Measurements from ENCODE around the gene BANP.

DNA sequence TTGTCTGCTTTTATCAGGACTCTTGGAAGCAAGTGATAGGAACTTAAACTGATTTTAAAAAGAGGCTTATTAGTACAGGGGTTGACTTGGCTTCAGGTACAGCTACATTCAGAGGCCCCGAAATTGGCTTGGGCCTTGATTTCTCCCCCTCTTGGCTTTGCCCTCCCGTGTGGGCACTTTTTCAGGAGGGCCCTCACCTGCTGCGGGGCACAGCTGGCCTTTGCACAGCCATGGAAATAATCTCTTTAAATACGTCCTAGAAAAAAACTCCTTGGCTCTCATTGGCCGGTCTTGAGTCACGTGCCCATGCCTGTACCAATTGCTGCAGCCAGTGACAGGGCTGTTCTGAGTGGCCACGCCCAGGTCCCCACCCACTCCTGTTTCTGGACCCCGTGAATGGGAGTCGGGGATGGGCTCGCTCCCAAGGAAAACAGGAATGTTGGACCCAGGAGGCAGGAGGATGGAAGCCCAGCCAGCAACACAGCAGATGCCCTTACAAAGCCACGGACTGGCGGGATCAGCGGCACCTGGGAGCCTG, 29.9 kb upstream of the BANP start:
- TF ChIP-seq, protein P1, sequence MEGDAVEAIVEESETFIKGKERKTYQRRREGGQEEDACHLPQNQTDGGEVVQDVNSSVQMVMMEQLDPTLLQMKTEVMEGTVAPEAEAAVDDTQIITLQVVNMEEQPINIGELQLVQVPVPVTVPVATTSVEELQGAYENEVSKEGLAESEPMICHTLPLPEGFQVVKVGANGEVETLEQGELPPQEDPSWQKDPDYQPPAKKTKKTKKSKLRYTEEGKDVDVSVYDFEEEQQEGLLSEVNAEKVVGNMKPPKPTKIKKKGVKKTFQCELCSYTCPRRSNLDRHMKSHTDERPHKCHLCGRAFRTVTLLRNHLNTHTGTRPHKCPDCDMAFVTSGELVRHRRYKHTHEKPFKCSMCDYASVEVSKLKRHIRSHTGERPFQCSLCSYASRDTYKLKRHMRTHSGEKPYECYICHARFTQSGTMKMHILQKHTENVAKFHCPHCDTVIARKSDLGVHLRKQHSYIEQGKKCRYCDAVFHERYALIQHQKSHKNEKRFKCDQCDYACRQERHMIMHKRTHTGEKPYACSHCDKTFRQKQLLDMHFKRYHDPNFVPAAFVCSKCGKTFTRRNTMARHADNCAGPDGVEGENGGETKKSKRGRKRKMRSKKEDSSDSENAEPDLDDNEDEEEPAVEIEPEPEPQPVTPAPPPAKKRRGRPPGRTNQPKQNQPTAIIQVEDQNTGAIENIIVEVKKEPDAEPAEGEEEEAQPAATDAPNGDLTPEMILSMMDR (IDR thresholded peaks at IDR 0.05; ENCODE audit: extremely low read depth in 1 of 2, insufficient read depth in 1 of 2, low read depth in 1 of 2, low read length in 2 of 2): no peak
- TF ChIP-seq EZH2 (IDR thresholded peaks at IDR 0.05; ENCODE audit: borderline replicate concordance, low read depth, low read length, severe bottlenecking) (no peak), MYC (IDR thresholded peaks at IDR 0.05; ENCODE audit: low read depth, low read length) (no peak)
- TF ChIP-seq, protein P2, sequence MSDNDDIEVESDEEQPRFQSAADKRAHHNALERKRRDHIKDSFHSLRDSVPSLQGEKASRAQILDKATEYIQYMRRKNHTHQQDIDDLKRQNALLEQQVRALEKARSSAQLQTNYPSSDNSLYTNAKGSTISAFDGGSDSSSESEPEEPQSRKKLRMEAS (IDR thresholded peaks at IDR 0.05; ENCODE audit: insufficient read depth, insufficient read length): no peak

Data from endothelial cell of umbilical vein (primary cell).